NCI-H1105 treated with DMSO at 0.1 percent for 48 hours (cell line): Measurements from ENCODE around the gene PIP5K1C.

Source experiments
- DNase-seq: peaks from one replicate; lab custom pipeline; 2025; lab: John Stamatoyannopoulos, UW

Gene PIP5K1C

GRCh38 chr19:3693025-3693925, 7.0 kb downstream of the PIP5K1C start:
- no peak for DNase-seq

GRCh38 chr19:3692141-3693024, 7.9 kb downstream of the PIP5K1C start:
- DNase-seq, result no peak

- no peak for DNase-seq
Measured at GRCh38 chr19:3691726-3692125, 8.5 kb downstream of the PIP5K1C start.

GRCh38 chr19:3691372-3691716, 8.9 kb downstream of the PIP5K1C start:
- DNase-seq, result no peak

- DNase-seq, result no peak
Measured at GRCh38 chr19:3690551-3691371, 9.5 kb downstream of the PIP5K1C start.

- DNase-seq, result no peak
Measured at GRCh38 chr19:3687774-3688706, 12.2 kb downstream of the PIP5K1C start.

- no peak for DNase-seq
Measured at GRCh38 chr19:3687393-3687773, 12.9 kb downstream of the PIP5K1C start.

- DNase-seq, result no peak
Measured at GRCh38 chr19:3684817-3685410, 15.4 kb downstream of the PIP5K1C start.

- no peak for DNase-seq
Measured at GRCh38 chr19:3684054-3684816, 16.0 kb downstream of the PIP5K1C start.

GRCh38 chr19:3683405-3684053, 16.7 kb downstream of the PIP5K1C start:
- DNase-seq, result no peak

- no peak for DNase-seq
Measured at GRCh38 chr19:3682741-3683404, 17.4 kb downstream of the PIP5K1C start.

GRCh38 chr19:3682286-3682685, 18.0 kb downstream of the PIP5K1C start:
- no peak for DNase-seq

GRCh38 chr19:3680939-3681338, 19.3 kb downstream of the PIP5K1C start:
- no peak for DNase-seq

GRCh38 chr19:3679581-3679980, 20.7 kb downstream of the PIP5K1C start:
- DNase-seq, result no peak

- no peak for DNase-seq
Measured at GRCh38 chr19:3679138-3679537, 21.1 kb downstream of the PIP5K1C start.

GRCh38 chr19:3678188-3678587, 22.1 kb downstream of the PIP5K1C start:
- DNase-seq, result no peak

GRCh38 chr19:3674784-3675543, 25.3 kb downstream of the PIP5K1C start:
- no peak for DNase-seq
